ENCODE data around the gene MYL12B.

MYL12B gene

GRCh38 chr18:3319399-3319798, 57.5 kb downstream of the MYL12B start:
- Histone ChIP-seq H3K36me3 (no peaks in the 10 kb centered on the region), H3K27me3 (no peaks in the 10 kb centered on the region), H3K4me1 (ENCODE audit: control insufficient read depth in 1 of 2, insufficient read depth in 1 of 2, low read depth in 1 of 2, low read length in 1 of 2) (no peaks in the 10 kb centered on the region), H3K27ac (no peak overlapping the region), H3K4me3 (ENCODE audit: low read depth in 1 of 2, low read length in 1 of 2) (no peak overlapping the region), H3K9me3 (no peaks in the 10 kb centered on the region)
- TF ChIP-seq, protein P1, sequence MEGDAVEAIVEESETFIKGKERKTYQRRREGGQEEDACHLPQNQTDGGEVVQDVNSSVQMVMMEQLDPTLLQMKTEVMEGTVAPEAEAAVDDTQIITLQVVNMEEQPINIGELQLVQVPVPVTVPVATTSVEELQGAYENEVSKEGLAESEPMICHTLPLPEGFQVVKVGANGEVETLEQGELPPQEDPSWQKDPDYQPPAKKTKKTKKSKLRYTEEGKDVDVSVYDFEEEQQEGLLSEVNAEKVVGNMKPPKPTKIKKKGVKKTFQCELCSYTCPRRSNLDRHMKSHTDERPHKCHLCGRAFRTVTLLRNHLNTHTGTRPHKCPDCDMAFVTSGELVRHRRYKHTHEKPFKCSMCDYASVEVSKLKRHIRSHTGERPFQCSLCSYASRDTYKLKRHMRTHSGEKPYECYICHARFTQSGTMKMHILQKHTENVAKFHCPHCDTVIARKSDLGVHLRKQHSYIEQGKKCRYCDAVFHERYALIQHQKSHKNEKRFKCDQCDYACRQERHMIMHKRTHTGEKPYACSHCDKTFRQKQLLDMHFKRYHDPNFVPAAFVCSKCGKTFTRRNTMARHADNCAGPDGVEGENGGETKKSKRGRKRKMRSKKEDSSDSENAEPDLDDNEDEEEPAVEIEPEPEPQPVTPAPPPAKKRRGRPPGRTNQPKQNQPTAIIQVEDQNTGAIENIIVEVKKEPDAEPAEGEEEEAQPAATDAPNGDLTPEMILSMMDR (IDR thresholded peaks at IDR 0.05): no peak

DNA sequence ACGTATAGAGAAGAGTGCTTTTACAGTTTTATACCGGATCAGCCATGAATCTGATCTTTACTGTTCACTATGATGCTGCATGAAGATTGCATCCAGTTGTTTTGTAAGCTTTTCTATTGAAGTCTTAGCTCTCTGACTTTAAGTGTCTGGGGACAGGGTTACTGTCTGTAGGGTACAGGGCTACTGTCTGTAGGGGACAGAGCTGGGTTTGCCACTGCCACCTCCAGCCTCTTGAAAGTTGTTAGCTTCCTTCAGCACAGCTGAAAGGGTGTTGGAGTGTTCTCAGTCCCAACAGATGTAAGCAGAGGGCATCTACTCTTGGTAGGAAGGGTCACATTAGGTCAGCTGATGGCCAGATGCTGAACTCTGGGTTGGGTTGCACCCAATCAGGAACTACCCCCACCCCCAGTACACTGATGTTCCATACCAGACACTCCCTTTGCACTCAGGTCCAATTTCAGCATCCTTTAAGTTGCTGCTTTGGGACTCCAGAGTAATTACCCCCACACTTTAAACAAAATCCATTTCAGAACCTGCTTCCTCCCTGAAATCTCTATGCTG, 58.0 kb downstream of the MYL12B start:
- Histone ChIP-seq H3K27ac (no peak overlapping the region), H3K4me1 (ENCODE audit: control insufficient read depth in 1 of 2, insufficient read depth in 1 of 2, low read depth in 1 of 2, low read length in 1 of 2) (no peaks in the 10 kb centered on the region), H3K9me3 (no peaks in the 10 kb centered on the region), H3K4me3 (ENCODE audit: low read depth in 1 of 2, low read length in 1 of 2) (no peak overlapping the region), H3K27me3 (no peaks in the 10 kb centered on the region), H3K36me3 (no peaks in the 10 kb centered on the region)
- TF ChIP-seq, protein P1 (IDR thresholded peaks at IDR 0.05): no peak

GRCh38 chr18:3321133-3321812, 59.3 kb downstream of the MYL12B start:
- no peaks in the 10 kb centered on the region for H3K36me3 ChIP-seq
- no peaks in the 10 kb centered on the region for H3K9me3 ChIP-seq
- no peak overlapping the region for H3K27ac ChIP-seq
- no peaks in the 10 kb centered on the region for H3K4me1 ChIP-seq (ENCODE audit: control insufficient read depth in 1 of 2, insufficient read depth in 1 of 2, low read depth in 1 of 2, low read length in 1 of 2)
- H3K27me3 ChIP-seq: no peaks in the 10 kb centered on the region
- no peak overlapping the region for H3K4me3 ChIP-seq (ENCODE audit: low read depth in 1 of 2, low read length in 1 of 2)
- TF ChIP-seq, protein P1 (IDR thresholded peaks at IDR 0.05): no peak

DNA sequence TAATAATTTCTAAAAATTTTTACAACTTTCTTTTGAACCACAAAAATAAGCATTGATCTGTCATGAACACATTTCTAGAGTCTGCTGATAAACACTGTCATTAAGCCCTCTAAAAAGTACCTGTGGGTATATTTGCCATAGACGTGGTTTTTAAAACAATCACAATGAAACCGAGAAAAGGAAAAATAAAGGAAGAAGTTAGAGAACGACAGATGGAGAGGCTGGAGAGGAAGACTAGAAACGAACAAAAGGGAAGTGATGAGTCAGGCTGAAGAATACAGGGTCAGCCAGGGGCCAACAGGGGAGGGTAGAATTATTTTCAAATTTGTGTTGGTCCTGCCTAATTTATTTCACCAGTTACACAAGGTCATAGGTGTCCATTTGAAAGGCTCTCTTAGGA, 62.0 kb downstream of the MYL12B start:
- H3K9me3 ChIP-seq: no peaks in the 10 kb centered on the region
- H3K4me1 ChIP-seq (ENCODE audit: control insufficient read depth in 1 of 2, insufficient read depth in 1 of 2, low read depth in 1 of 2, low read length in 1 of 2): no peaks in the 10 kb centered on the region
- TF ChIP-seq, protein P1 (IDR thresholded peaks at IDR 0.05): no peak
- no peak overlapping the region for H3K4me3 ChIP-seq (ENCODE audit: low read depth in 1 of 2, low read length in 1 of 2)
- no peaks in the 10 kb centered on the region for H3K27me3 ChIP-seq
- no peaks in the 10 kb centered on the region for H3K36me3 ChIP-seq
- H3K27ac ChIP-seq: no peak overlapping the region
